ENCODE measurements around the gene LRRC72. TPM values are rescaled to one million over a fixed set of nuclear protein-coding genes. Genes with fewer than 3 reads are reported as not detected.

LRRC72 gene
- total and polyA plus RNA-seq, 4 donors: not detected

- Histone ChIP-seq H3K27ac (ENCODE audit: low read depth in 1 of 2, low read length in 1 of 2) (no peak overlapping the region), H3K36me3 (ENCODE audit: control insufficient read depth in 4 of 4, insufficient read depth in 4 of 4, low read length in 4 of 4) (no peaks in the 10 kb centered on the region), H3K9ac (ENCODE audit: insufficient read depth in 1 of 2, low read length in 2 of 2) (no peak overlapping the region), H3K9me3 (ENCODE audit: control insufficient read depth in 4 of 4, insufficient read depth in 3 of 4, low read length in 3 of 4) (no peaks in the 10 kb centered on the region), H3K4me1 (ENCODE audit: control insufficient read depth in 5 of 5, insufficient read depth in 5 of 5, low read length in 5 of 5) (no peaks in the 10 kb centered on the region), H3K27me3 (ENCODE audit: control insufficient read depth in 3 of 3, insufficient read depth in 3 of 3, low read length in 2 of 3) (no peaks in the 10 kb centered on the region), H3K4me3 (no peak overlapping the region)
- ATAC-seq (ENCODE audit: insufficient read depth, low FRiP score) (no peak), DNase-seq (no peak)
- WGBS, 2 donors: 63 to 93% methylated on average over 2 of the region's 2 CpGs
- TF ChIP-seq CTCF (IDR thresholded peaks at IDR 0.05; ENCODE audit: control extremely low read depth, extremely low read depth): no peak
Observed at GRCh38 chr7:16493266-16493665, 33.4 kb upstream of the LRRC72 start.

- no peaks in the 10 kb centered on the region for H3K27me3 ChIP-seq (ENCODE audit: control insufficient read depth in 3 of 3, insufficient read depth in 3 of 3, low read length in 2 of 3)
- WGBS, 2 donors: 90 to 91% methylated on average over 2 of the region's 2 CpGs
- TF ChIP-seq CTCF (IDR thresholded peaks at IDR 0.05; ENCODE audit: control extremely low read depth, extremely low read depth): no peak
Observed at GRCh38 chr7:16494551-16494950, 32.1 kb upstream of the LRRC72 start.

GRCh38 chr7:16494955-16495719 lies 31.5 kb upstream of the LRRC72 start:
- Histone ChIP-seq H3K27me3 (ENCODE audit: control insufficient read depth in 3 of 3, insufficient read depth in 3 of 3, low read length in 2 of 3) (no peaks in the 10 kb centered on the region), H3K27ac (ENCODE audit: low read depth in 1 of 2, low read length in 1 of 2) (no peak overlapping the region)
- 56 to 72% methylated on average over 4 of the region's 4 CpGs for WGBS, 2 donors

More at GRCh38 chr7:16494551-16494950, 32.1 kb upstream of the LRRC72 start:
- no peak for ATAC-seq (ENCODE audit: insufficient read depth, low FRiP score)
- Histone ChIP-seq H3K4me1 (ENCODE audit: control insufficient read depth in 5 of 5, insufficient read depth in 5 of 5, low read length in 5 of 5) (no peaks in the 10 kb centered on the region), H3K27ac (ENCODE audit: low read depth in 1 of 2, low read length in 1 of 2) (no peak overlapping the region), H3K9me3 (ENCODE audit: control insufficient read depth in 4 of 4, insufficient read depth in 3 of 4, low read length in 3 of 4) (no peaks in the 10 kb centered on the region), H3K36me3 (ENCODE audit: control insufficient read depth in 4 of 4, insufficient read depth in 4 of 4, low read length in 4 of 4) (no peaks in the 10 kb centered on the region), H3K9ac (ENCODE audit: insufficient read depth in 1 of 2, low read length in 2 of 2) (no peak overlapping the region), H3K4me3 (no peak overlapping the region)
- DNase-seq: no peak

More at GRCh38 chr7:16494955-16495719, 31.5 kb upstream of the LRRC72 start:
- Histone ChIP-seq H3K9ac (ENCODE audit: insufficient read depth in 1 of 2, low read length in 2 of 2) (no peak overlapping the region), H3K4me1 (ENCODE audit: control insufficient read depth in 5 of 5, insufficient read depth in 5 of 5, low read length in 5 of 5) (no peaks in the 10 kb centered on the region), H3K4me3 (no peak overlapping the region), H3K36me3 (ENCODE audit: control insufficient read depth in 4 of 4, insufficient read depth in 4 of 4, low read length in 4 of 4) (no peaks in the 10 kb centered on the region), H3K9me3 (ENCODE audit: control insufficient read depth in 4 of 4, insufficient read depth in 3 of 4, low read length in 3 of 4) (no peaks in the 10 kb centered on the region)
- ATAC-seq (ENCODE audit: insufficient read depth, low FRiP score) (no peak), DNase-seq (no peak)
- no peak for TF ChIP-seq CTCF (IDR thresholded peaks at IDR 0.05; ENCODE audit: control extremely low read depth, extremely low read depth)

Data from lung (tissue), 12 donors.